Osteoblast (primary cell): Measurements from ENCODE around the gene AHCYL2. TPM values are rescaled to one million over a fixed set of nuclear protein-coding genes. Genes with fewer than 3 reads are reported as not detected.
A peak's percentile ranks its signal among the peaks of the same experiment; 100 is the strongest.

Experiments
- DNase-seq: peaks from one replicate; pipeline ENCODE4 v3.0.0; 2011; ENCODE audit warnings: low spot score, mixed read lengths; ENCODE audit not compliant: insufficient read length; ENCODE audit errors: missing footprints
- H2AFZ ChIP-seq: 2 replicates; pipeline ENCODE4 v1.6.0; 2011; ENCODE audit warnings: mild to moderate bottlenecking, low read length
- H3K27ac ChIP-seq: 2 replicates; pipeline ENCODE4 v1.5.1; 2011; ENCODE audit warnings: mild to moderate bottlenecking, low read depth, low read length, moderate library complexity
- H3K27me3 ChIP-seq: 2 replicates; pipeline ENCODE4 v1.6.0; 2012; ENCODE audit warnings: mild to moderate bottlenecking, control low read depth, inconsistent platforms, low read length, moderate library complexity; ENCODE audit not compliant: insufficient read depth
- H3K36me3 ChIP-seq: 2 replicates; pipeline ENCODE4 v1.5.1; 2011; ENCODE audit warnings: mild to moderate bottlenecking, low read length, control low read depth, moderate library complexity; ENCODE audit not compliant: insufficient read depth
- H3K4me1 ChIP-seq: 2 replicates; pipeline ENCODE4 v1.5.1; 2011; ENCODE audit warnings: mild to moderate bottlenecking, low read length, control low read depth, moderate library complexity; ENCODE audit not compliant: insufficient read depth
- H3K4me2 ChIP-seq: 2 replicates; pipeline ENCODE4 v1.6.0; 2011; ENCODE audit warnings: mild to moderate bottlenecking, low read length; ENCODE audit not compliant: insufficient read depth
- H3K4me3 ChIP-seq: fragments of 200-600 bp; sonication (generic); 3 replicates; pipeline ENCODE4 v1.5.1; 2012; ENCODE audit warnings: mild to moderate bottlenecking, low read length, inconsistent platforms; ENCODE audit not compliant: insufficient read depth
- H3K79me2 ChIP-seq: 2 replicates; pipeline ENCODE4 v1.6.0; 2012; ENCODE audit warnings: mild to moderate bottlenecking, low read length, control low read depth, inconsistent platforms; ENCODE audit not compliant: insufficient read depth
- H3K9me3 ChIP-seq: 2 replicates; pipeline ENCODE4 v1.5.1; 2011; ENCODE audit warnings: low read depth, low read length, control low read depth
- H4K20me1 ChIP-seq: 2 replicates; pipeline ENCODE4 v1.6.0; 2012; ENCODE audit warnings: mild to moderate bottlenecking, low read length, control low read depth; ENCODE audit not compliant: insufficient read depth
- total RNA-seq: library from RNA; depleted of rRNA; stranded (reverse); fragments of >200 nt; gene quantifications from 2 replicates; pipeline ENCODE4 v1.2.3, GENCODE V29; 2012
- TF ChIP-seq, protein P1 (sequence below): IDR thresholded peaks from 2 replicates; pipeline ENCODE4 v1.5.1; 2011; ENCODE audit warnings: mild to moderate bottlenecking, low read depth, low read length, moderate library complexity; ENCODE audit errors: extremely low read depth

AHCYL2 gene
- total RNA-seq, 1 donor: 10.1 TPM

DNA sequence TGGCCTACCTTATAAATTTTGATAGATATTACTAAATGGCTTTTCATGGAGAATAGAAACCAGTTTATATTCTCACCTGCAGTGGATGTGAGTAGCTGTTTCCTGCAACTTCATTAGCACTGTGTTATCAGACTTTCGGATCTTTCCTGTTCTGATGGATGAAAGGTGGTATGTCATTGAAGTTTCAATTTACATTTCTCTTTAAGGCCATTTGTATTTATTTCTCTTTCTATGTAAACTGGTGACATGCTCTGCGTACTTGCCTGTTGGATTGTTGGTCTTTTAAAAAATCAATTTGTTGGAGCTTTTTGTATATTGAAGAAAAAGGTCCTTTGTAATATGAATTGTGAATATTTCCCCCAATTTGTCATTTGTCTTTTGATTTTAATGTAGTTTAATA, 113.6 kb downstream of the AHCYL2 start:
- Histone ChIP-seq H2AFZ (no peak overlapping the region), H4K20me1 (no peaks in the 10 kb centered on the region), H3K4me2 (no peak overlapping the region), H3K4me1 (no peaks in the 10 kb centered on the region), H3K4me3 (no peak overlapping the region), H3K79me2 (no peaks in the 10 kb centered on the region), H3K27me3 (no peaks in the 10 kb centered on the region), H3K27ac (no peak overlapping the region), H3K36me3 (no peaks in the 10 kb centered on the region), H3K9me3 (no peaks in the 10 kb centered on the region)
- DNase-seq: no peak
- TF ChIP-seq, protein P1, sequence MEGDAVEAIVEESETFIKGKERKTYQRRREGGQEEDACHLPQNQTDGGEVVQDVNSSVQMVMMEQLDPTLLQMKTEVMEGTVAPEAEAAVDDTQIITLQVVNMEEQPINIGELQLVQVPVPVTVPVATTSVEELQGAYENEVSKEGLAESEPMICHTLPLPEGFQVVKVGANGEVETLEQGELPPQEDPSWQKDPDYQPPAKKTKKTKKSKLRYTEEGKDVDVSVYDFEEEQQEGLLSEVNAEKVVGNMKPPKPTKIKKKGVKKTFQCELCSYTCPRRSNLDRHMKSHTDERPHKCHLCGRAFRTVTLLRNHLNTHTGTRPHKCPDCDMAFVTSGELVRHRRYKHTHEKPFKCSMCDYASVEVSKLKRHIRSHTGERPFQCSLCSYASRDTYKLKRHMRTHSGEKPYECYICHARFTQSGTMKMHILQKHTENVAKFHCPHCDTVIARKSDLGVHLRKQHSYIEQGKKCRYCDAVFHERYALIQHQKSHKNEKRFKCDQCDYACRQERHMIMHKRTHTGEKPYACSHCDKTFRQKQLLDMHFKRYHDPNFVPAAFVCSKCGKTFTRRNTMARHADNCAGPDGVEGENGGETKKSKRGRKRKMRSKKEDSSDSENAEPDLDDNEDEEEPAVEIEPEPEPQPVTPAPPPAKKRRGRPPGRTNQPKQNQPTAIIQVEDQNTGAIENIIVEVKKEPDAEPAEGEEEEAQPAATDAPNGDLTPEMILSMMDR: no peak

GRCh38 chr7:129341212-129341611, 116.4 kb downstream of the AHCYL2 start:
- Histone ChIP-seq H4K20me1 (no peaks in the 10 kb centered on the region), H3K4me1 (peaks cover 7% of the 10 kb centered on the region), H3K79me2 (no peaks in the 10 kb centered on the region), H2AFZ (no peak overlapping the region), H3K27me3 (no peaks in the 10 kb centered on the region), H3K27ac (no peak overlapping the region), H3K4me3 (no peak overlapping the region), H3K36me3 (no peaks in the 10 kb centered on the region), H3K4me2 (no peak overlapping the region), H3K9me3 (no peaks in the 10 kb centered on the region)
- TF ChIP-seq, protein P1: no peak
- DNase-seq: no peak

DNA sequence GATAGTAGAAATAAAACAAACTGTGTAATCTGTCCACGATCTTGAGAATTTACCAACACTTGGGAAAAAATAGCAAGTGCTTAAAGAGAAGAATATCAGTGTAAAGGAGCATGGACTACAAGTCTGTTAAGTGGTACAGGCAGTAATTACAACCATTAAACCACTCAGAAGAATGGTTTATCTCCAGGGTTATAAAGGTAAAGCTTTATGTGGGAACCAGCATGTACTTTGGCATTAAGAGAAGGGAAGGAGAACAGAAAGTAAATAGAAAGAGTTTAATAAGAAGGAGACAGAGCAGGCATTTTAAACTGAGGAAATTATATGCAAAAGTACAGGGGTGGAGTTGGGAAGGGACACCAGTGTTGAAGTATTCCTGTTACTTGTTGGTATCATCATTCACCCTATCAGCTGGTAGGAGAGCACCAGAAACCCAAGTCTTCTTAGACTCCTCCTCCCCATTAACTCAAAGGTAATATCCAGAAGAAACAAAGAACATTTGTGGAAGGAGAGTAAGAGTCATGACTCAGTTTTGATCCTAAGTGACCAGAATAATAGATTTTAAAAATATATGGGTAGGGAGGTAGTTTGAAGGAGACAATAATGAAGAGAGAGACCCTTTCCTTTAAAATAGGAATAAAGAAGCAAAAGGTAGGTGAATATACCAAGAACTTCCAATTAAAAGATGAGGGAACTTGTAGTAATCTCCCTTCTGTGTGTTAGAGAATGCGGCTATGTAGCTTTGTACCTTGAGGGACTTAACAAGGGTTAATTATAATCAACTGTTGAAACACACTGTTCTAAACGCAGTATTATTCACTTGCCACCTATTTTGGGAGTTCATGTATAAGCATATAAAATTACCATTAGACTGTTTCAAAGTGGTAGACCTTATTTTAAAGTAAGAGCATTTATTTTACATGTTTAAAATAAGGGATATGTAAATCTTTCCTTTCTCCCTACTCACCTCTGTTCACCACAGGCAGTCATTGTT, 117.3 kb downstream of the AHCYL2 start:
- DNase-seq: no peak
- TF ChIP-seq, protein P1: no peak
- no peaks in the 10 kb centered on the region for H3K9me3 ChIP-seq
- no peaks in the 10 kb centered on the region for H3K36me3 ChIP-seq
- no peaks in the 10 kb centered on the region for H4K20me1 ChIP-seq
- H3K27me3 ChIP-seq: no peaks in the 10 kb centered on the region
- no peak overlapping the region for H3K4me2 ChIP-seq
- H2AFZ ChIP-seq: no peak overlapping the region
- peaks cover 7% of the 10 kb centered on the region for H3K4me1 ChIP-seq
- no peak overlapping the region for H3K4me3 ChIP-seq
- H3K27ac ChIP-seq: no peak overlapping the region
- H3K79me2 ChIP-seq: no peaks in the 10 kb centered on the region

DNA sequence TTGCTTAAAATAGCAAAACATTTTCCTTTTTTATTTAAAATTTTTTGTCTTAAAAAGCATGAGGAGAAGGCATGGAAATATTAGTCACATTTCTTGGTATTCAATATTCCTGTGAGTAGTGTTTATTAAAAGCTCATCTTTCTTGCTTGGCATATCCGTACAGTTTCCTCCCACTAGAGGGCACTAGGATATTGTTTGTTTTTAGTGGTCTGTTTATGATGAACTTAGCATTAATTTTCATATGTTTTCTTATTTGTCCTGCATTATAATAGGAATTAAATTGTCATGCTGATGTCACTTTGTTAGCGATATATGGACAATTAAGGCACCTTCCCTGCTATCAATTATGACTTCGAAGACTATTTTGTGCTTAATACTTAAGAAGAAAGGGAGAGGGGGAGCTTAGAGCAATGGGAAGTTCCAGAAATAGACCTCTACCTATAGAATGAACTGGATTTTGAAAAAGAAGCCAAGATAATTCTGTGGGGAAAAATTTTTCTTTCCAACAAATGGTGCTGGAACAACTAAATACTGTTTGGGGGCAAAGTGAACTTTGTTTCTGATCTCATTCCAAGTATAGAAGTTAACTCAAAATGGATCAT, 118.4 kb downstream of the AHCYL2 start:
- H3K36me3 ChIP-seq: no peaks in the 10 kb centered on the region
- H3K27ac ChIP-seq: no peak overlapping the region
- H3K9me3 ChIP-seq: no peaks in the 10 kb centered on the region
- H3K4me2 ChIP-seq: no peak overlapping the region
- H3K4me3 ChIP-seq: no peak overlapping the region
- H3K4me1 ChIP-seq: peaks cover 7% of the 10 kb centered on the region
- DNase-seq: peak; percentile 64
- no peaks in the 10 kb centered on the region for H3K27me3 ChIP-seq
- no peaks in the 10 kb centered on the region for H3K79me2 ChIP-seq
- no peak overlapping the region for H2AFZ ChIP-seq
- TF ChIP-seq, protein P1: peak; percentile 77
- no peaks in the 10 kb centered on the region for H4K20me1 ChIP-seq
